Caco-2 (cell line): ENCODE data around the gene IGF2BP3. TPM values are rescaled to one million over a fixed set of nuclear protein-coding genes. Genes with fewer than 3 reads are reported as not detected.
"Not testable (repeated sequence)": the region's sequence is repeated elsewhere in the genome, so short reads cannot be mapped to it uniquely, and the experiment has no call there.

Experiments used
- Bru-seq: library from RNA; stranded (reverse); fragments of 400-500 nt; gene quantifications from one replicate; lab custom pipeline; 2021; lab: Mats Ljungman, UMichigan
- BruChase-seq, 2 experiments: library from RNA; stranded (reverse); fragments of 400-500 nt; gene quantifications; one replicate each; lab custom pipeline; 2021; lab: Mats Ljungman, UMichigan
- BruUV-seq: library from RNA; stranded (reverse); fragments of 400-500 nt; replicated peaks from 2 replicates; lab custom pipeline; 2021; lab: Mats Ljungman, UMichigan
- CTCF ChIA-PET: fragments of 300-600 bp; sonication (Branson Sonifier 250); formaldehyde crosslinking; loops from one replicate; lab custom pipeline; 2022; ENCODE audit warnings: antibody characterized with exemption; lab: Charles Lee
- POLR2A ChIA-PET: fragments of 300-600 bp; sonication (Branson Sonifier 250); formaldehyde crosslinking; loops from one replicate; lab custom pipeline; 2022; ENCODE audit warnings: antibody characterized with exemption; lab: Charles Lee
- DNase-seq, 2 experiments: peaks; one replicate each; pipeline versions ENCODE4 v3.0.0 to v3.0.0-alpha.2; 2020 to 2022
- H3K27me3 ChIP-seq: replicated peaks from 2 replicates; pipeline ENCODE4 v1.6.0; 2011; ENCODE audit warnings: low read length; ENCODE audit not compliant: control insufficient read depth, insufficient read depth
- H3K36me3 ChIP-seq: 2 replicates; pipeline ENCODE4 v1.5.1; 2011; ENCODE audit warnings: low read length; ENCODE audit not compliant: control insufficient read depth, insufficient read depth
- H3K4me1 ChIP-seq: fragments of 250-450 bp; sonication (Bioruptor Pico); 2 replicates; pipeline ENCODE4 v1.5.1; 2020; ENCODE audit warnings: mild to moderate bottlenecking
- H3K4me3 ChIP-seq: 2 replicates; pipeline ENCODE4 v1.5.1; 2011; ENCODE audit warnings: low read depth, mild to moderate bottlenecking, control low read depth, low read length
- H3K9me3 ChIP-seq: fragments of 250-450 bp; sonication (Bioruptor Pico); 2 replicates; pipeline ENCODE4 v1.5.1; 2020; ENCODE audit warnings: mild to moderate bottlenecking, moderate library complexity
- H3K27ac Mint-ChIP-seq: one replicate; pipeline ENCODE4 v1.8.0; 2022; ENCODE audit warnings: mixed read lengths; ENCODE audit not compliant: unreplicated experiment
- H3K27me3 Mint-ChIP-seq: one replicate; pipeline ENCODE4 v1.8.0; 2022; ENCODE audit warnings: mixed read lengths; ENCODE audit not compliant: insufficient read depth, unreplicated experiment
- H3K36me3 Mint-ChIP-seq: one replicate; pipeline ENCODE4 v1.8.0; 2022; ENCODE audit warnings: mild to moderate bottlenecking, mixed read lengths; ENCODE audit not compliant: insufficient read depth, unreplicated experiment
- H3K4me1 Mint-ChIP-seq: one replicate; pipeline ENCODE4 v1.8.0; 2022; ENCODE audit warnings: low read depth, mixed read lengths; ENCODE audit not compliant: unreplicated experiment
- H3K4me3 Mint-ChIP-seq: one replicate; pipeline ENCODE4 v1.8.0; 2022; ENCODE audit warnings: mild to moderate bottlenecking, moderate library complexity, mixed read lengths; ENCODE audit not compliant: unreplicated experiment
- H3K9me3 Mint-ChIP-seq: one replicate; pipeline ENCODE4 v1.8.0; 2022; ENCODE audit warnings: mixed read lengths; ENCODE audit not compliant: unreplicated experiment
- CTCF ChIP-seq, 2 experiments: fragments of 200-600 bp in 1 of 2; IDR thresholded peaks; 1 replicate in 1 of 2; 2 replicates in 1 of 2; pipeline versions ENCODE4 v1.5.1 to v1.8.0; 2011 to 2022; ENCODE audit warnings: antibody characterized with exemption in 1 of 2, control low read depth in 1 of 2, inconsistent platforms in 1 of 2, low read depth in 1 of 2, low read length in 1 of 2, mild to moderate bottlenecking in 1 of 2, moderate library complexity in 1 of 2; ENCODE audit not compliant: insufficient read depth in 1 of 2, severe bottlenecking in 1 of 2, unreplicated experiment in 1 of 2
- intact Hi-C: fragments of 100-400 bp; cut with micrococcal nuclease; formaldehyde crosslinking; loops from one replicate; pipeline ENCODE4 v1.10.0; 2022; ENCODE audit not compliant: unreplicated experiment
- long read RNA-seq: library from polyadenylated mRNA; stranded (forward); transcript quantifications from one replicate; pipeline ENCODE4 v2.0.0, GENCODE V29; 2022
- total RNA-seq: library from RNA; stranded (reverse); gene quantifications from 2 replicates; pipeline ENCODE4 v1.2.3, GENCODE V29; 2022

IGF2BP3 gene
- 124 and 127 TPM in 2 replicates for total RNA-seq
- Bru-seq, nascent RNA = percentile 95 among the genes with signal in this experiment
- BruChase-seq, experiment 1, labeled RNA remaining after a 2-hour chase = percentile 95 among the genes with signal in this experiment
- percentile 95 among the genes with signal in this experiment for BruChase-seq, experiment 2, labeled RNA remaining after a 6-hour chase
- long read RNA-seq, partial matches to known transcripts = 2 of 24 reads
- long read RNA-seq, other reads (novel, unspliced or antisense) = 22 of 24 reads

DNA sequence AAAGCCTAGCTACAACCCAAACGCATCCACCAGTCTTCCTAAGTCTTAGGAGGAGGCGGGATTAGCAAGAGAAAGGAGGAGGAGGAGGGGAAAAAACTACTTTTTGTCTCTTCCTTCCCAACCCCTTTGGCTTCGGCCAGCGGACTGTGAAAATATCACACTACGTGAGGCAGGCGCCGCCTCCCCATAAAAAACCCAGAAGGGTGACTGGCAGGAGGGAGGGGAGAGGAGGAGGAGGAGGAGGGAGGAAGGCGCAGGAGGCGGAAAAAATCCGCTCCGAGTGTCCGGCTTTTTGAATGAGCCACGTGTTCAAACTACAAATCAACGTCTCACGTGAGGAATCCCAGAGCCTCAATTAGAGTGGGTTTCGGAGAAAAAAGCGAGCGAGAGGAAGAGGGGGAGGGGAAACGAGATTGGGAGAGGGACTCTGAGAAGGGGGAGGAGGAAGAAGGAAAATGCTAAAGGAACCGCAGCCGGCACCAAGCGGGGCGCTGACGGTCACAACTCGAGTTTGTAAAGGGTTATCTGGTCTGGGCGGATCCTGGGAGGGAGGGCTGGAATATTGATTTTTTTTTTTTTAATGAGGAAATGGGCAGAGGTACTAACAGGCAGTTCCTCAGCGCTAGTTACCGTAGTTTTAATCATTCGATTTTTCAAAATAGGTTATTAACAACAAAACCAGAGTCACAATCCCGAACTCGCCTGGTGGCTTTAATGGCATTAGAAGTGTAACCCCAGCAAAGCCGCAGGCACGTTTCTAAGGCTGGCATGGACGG is at the start of gene IGF2BP3:
TSS of gene IGF2BP3 (minus strand) at position 162 of the 776 bp plus-strand sequence. CDS start 381 bp downstream, outside the sequence.
- Histone ChIP-seq H3K4me1 (peaks cover 25% of the 10 kb centered on the region), H3K9me3 (no peaks in the 10 kb centered on the region), H3K27me3 (no peaks in the 10 kb centered on the region), H3K36me3 (no peaks in the 10 kb centered on the region), H3K4me3 (peak within 1 kb of the TSS; percentile 84)
- ChIA-PET CTCF (interaction anchor here (1.8 kb wide), 1 partner anchor 74 kb away, joined by 5 read pairs; no protein-coding TSS in a partner anchor), POLR2A (interaction anchor here (0.8 to 1.0 kb wide), 2 partner anchors 9 to 16 kb away, joined by 3 read pairs; no protein-coding TSS in a partner anchor)
- Mint-ChIP-seq H3K27ac (peak within 1 kb of the TSS; percentile 93), H3K27me3 (no peaks in the 10 kb centered on the region), H3K4me3 (peak within 1 kb of the TSS; percentile 81), H3K36me3 (peaks cover 71% of the 10 kb centered on the region), H3K9me3 (no peaks in the 10 kb centered on the region), H3K4me1 (peaks cover 3% of the 10 kb centered on the region)
- DNase-seq = peak; percentile 94 to 97
- BruUV-seq = no TSS peak
- intact Hi-C loops = loop anchor here (1.0 kb wide), 3 partner anchors 40 to 91 kb away; no protein-coding TSS in a partner anchor
- TF ChIP-seq CTCF (IDR thresholded peaks at IDR 0.05; ENCODE audit: insufficient read depth in 1 of 2, low read depth in 1 of 2, low read length in 1 of 2, severe bottlenecking in 1 of 2, unreplicated experiment in 1 of 2) = no peak

GRCh38 chr7:23514755-23515154 is 44.5 kb upstream of the IGF2BP3 start:
- H3K36me3 ChIP-seq = peaks cover 10% of the 10 kb centered on the region
- Mint-ChIP-seq H3K4me1 (peaks cover 13% of the 10 kb centered on the region), H3K9me3 (no peaks in the 10 kb centered on the region), H3K27me3 (no peaks in the 10 kb centered on the region), H3K4me3 (no peak overlapping the region), H3K36me3 (peaks cover 98% of the 10 kb centered on the region), H3K27ac (no peak overlapping the region)
- no peak overlapping the region for H3K4me3 ChIP-seq
- no peak for DNase-seq
- BruUV-seq = no TSS peak
- H3K4me1 ChIP-seq = no peaks in the 10 kb centered on the region
- no peaks in the 10 kb centered on the region for H3K27me3 ChIP-seq
- no peaks in the 10 kb centered on the region for H3K9me3 ChIP-seq
- TF ChIP-seq CTCF (IDR thresholded peaks at IDR 0.05; ENCODE audit: insufficient read depth in 1 of 2, low read depth in 1 of 2, low read length in 1 of 2, severe bottlenecking in 1 of 2, unreplicated experiment in 1 of 2) = no peak
- POLR2A ChIA-PET = no interaction called here
- CTCF ChIA-PET = no interaction called here
- intact Hi-C loops = no loop called here

DNA sequence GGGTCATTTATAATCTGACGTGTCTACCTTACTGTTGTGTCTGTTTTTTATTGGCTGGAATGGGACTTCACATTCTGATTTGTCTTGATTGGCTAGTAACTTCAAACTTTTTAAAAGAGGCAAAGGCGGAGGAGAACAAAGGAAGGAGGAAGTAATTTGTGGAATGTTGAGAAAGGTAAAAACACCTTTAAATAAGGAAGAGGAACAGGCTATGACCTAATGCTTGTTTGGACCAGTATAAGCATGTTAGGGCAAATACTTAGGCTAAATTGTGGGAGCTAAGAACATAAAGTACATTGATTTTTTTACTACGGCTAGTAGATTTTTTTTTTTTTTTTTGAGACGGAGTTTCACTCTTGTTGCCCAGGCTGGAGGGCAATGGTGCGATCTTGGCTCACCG is 43.5 kb upstream of the IGF2BP3 start:
- DNase-seq, H3K4me3 Mint-ChIP-seq, H3K9me3 Mint-ChIP-seq, H3K4me1 ChIP-seq, CTCF ChIA-PET, POLR2A ChIA-PET, intact Hi-C loops, H3K27me3 Mint-ChIP-seq, H3K9me3 ChIP-seq, H3K4me3 ChIP-seq, BruUV-seq, H3K27me3 ChIP-seq: not testable (repeated sequence)
- Mint-ChIP-seq H3K4me1 (peaks cover 13% of the 10 kb centered on the region), H3K27ac (peak overlapping the region; percentile 33), H3K36me3 (peaks cover 98% of the 10 kb centered on the region)
- peaks cover 10% of the 10 kb centered on the region for H3K36me3 ChIP-seq
